Astrocyte of the spinal cord (primary cell): ENCODE results near the gene CCDC192.
A peak's percentile ranks its signal among the peaks of the same experiment; 100 is the strongest.
"Not testable (repeated sequence)": the region's sequence is repeated elsewhere in the genome, so short reads cannot be mapped to it uniquely, and the experiment has no call there.

Experiments used
- DNase-seq: peaks from one replicate; pipeline ENCODE4 v3.0.0; 2011; ENCODE audit warnings: low read depth, low spot score
- H3K4me3 ChIP-seq: 2 replicates; pipeline ENCODE4 v1.5.1; 2011; ENCODE audit warnings: low read depth, mild to moderate bottlenecking, low read length, moderate library complexity
- CTCF ChIP-seq: IDR thresholded peaks from 2 replicates; pipeline ENCODE4 v1.5.1; 2012; ENCODE audit warnings: low read depth, mild to moderate bottlenecking, low read length, inconsistent platforms
- in situ Hi-C: cut with HindIII; loops from 2 replicates; pipeline ENCODE4 v1.10.0; 2017; ENCODE audit warnings: low sequenced_read_pairs

CCDC192 gene

GRCh38 chr5:127667926-127668325 lies 35.3 kb upstream of the CCDC192 start:
- in situ Hi-C loops, result no loop called here
- no peak for DNase-seq
- no peak for TF ChIP-seq CTCF
- no peak overlapping the region for H3K4me3 ChIP-seq

GRCh38 chr5:127671218-127671617 lies 32.0 kb upstream of the CCDC192 start:
- TF ChIP-seq CTCF, result no peak
- in situ Hi-C loops, result no loop called here
- no peak overlapping the region for H3K4me3 ChIP-seq
- DNase-seq, result peak; percentile 28

DNA sequence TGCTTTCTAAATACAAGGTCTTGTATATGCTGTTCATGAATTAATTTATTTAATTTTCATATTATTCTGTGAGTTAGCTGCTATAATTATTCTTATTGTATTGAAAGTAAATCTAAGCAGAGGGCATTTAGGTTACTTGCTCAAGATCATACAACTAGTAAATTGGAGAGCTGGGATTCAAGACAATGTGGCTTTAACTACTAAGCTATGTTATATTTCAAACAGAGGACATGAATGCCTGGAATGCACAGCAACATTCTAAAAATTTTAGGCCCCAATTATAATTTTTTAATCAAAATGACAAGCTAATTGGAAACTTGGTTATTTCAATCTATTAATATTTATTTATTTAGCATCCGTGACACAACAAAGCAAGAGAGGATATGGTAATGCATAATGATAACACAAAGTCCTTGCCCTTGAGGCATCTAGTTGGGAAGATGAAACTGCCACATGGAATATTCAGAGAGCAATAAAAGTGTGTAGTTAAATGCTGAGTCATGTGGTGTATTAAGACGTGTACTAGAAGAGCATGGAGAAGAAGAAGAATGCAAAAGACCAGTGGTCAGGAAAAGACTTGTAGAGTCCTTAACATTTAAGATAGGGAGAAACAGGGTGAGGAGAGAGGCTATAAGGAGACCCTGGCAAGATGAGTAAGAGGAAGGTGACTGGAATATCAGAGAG lies 29.9 kb upstream of the CCDC192 start:
- no peak for TF ChIP-seq CTCF
- in situ Hi-C loops, result no loop called here
- DNase-seq, result no peak
- no peak overlapping the region for H3K4me3 ChIP-seq

- H3K4me3 ChIP-seq, in situ Hi-C loops, DNase-seq: not testable (repeated sequence)
Measured at GRCh38 chr5:127676951-127677350, 26.2 kb upstream of the CCDC192 start.

DNA sequence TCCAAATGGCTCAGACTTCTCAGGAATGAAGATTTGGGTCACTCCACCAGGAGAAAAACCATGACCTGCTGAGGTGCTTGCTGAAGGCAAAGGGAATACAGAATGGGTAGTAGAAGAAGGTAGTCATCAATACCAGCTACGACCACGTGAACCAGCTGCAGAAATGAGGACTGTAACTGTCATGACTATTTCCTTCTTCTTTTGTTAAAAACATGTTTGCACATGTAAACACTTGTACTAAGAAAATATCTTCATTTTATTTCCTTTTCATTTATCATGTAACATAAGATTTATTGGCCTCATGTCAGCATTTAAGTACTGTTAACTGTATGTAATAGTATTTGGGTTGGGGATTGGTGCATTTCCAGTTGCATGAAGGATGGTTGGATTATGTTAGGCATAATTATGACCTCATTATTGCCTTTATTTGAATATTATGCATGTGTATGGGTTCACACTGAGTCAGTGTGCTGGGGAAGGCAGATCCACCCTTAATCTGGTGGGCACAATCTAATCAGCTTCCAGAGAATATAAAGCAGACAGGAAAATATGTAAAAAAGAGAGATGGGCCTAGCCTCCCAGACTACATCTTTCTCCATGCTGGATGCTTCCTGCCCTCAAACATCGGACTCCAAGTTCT lies 23.4 kb upstream of the CCDC192 start:
- in situ Hi-C loops, DNase-seq: not testable (repeated sequence)

DNA sequence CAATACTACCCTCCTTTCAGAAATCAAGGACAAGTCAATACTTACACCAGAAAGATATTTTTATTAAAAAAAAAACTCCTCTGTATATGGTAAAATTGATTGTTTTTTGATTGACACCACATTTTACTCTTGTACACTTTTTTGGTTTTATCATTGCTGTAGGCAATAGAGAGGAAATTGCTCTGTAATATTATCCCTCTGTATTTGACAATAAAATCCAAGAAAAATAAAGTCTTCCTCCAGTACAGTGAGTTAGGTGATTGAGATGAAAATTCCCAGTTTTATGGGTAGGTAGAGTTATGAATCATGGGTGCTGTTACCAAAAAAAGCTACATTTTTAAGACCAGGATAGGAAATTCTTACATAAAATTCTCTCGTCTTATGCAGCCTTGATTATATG lies 22.6 kb upstream of the CCDC192 start:
- in situ Hi-C loops, result no loop called here
- no peak overlapping the region for H3K4me3 ChIP-seq
- no peak for TF ChIP-seq CTCF
- no peak for DNase-seq

More for the DNA sequence above, 23.4 kb upstream of the CCDC192 start:
- H3K4me3 ChIP-seq, result not testable (repeated sequence)

DNA sequence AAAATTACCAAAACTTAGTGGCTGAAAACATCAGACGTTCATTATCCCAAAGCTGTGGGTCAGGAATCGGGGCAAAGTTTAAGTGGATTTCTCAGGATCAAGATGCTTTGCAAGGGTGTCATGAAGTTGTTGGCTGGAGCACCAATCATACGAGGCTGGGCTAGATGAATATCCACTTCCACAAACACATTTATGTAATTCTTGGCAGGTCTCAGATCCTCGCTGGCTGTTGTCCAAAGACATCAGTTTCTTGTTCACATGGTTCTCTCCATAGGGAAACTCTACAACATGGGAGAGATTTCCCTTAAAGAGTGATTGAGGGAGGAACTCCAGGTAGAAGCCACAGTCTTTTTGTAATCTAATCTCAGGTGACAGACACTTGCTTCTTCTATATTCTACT lies 20.2 kb upstream of the CCDC192 start:
- in situ Hi-C loops, result no loop called here
- no peak overlapping the region for H3K4me3 ChIP-seq
- peak; percentile 57 for DNase-seq
- no peak for TF ChIP-seq CTCF
